Astrocyte of the cerebellum (primary cell): ENCODE results near the gene LIG1.

Experiments
- DNase-seq: peaks from one replicate; pipeline ENCODE4 v3.0.0-alpha.2; 2011; ENCODE audit warnings: low read depth
- H3K4me3 ChIP-seq: 2 replicates; pipeline ENCODE4 v1.5.1; 2011; ENCODE audit warnings: mild to moderate bottlenecking, low read depth, low read length, moderate library complexity
- in situ Hi-C: cut with HindIII; loops from 2 replicates; pipeline ENCODE4 v1.10.0; 2017; ENCODE audit warnings: low sequenced_read_pairs
- TF ChIP-seq, protein P1 (sequence below): IDR thresholded peaks from 2 replicates; pipeline ENCODE4 v1.5.1; 2012; ENCODE audit warnings: low read length, low read depth, moderate library complexity, mild to moderate bottlenecking; ENCODE audit errors: missing control alignments

LIG1 gene

DNA sequence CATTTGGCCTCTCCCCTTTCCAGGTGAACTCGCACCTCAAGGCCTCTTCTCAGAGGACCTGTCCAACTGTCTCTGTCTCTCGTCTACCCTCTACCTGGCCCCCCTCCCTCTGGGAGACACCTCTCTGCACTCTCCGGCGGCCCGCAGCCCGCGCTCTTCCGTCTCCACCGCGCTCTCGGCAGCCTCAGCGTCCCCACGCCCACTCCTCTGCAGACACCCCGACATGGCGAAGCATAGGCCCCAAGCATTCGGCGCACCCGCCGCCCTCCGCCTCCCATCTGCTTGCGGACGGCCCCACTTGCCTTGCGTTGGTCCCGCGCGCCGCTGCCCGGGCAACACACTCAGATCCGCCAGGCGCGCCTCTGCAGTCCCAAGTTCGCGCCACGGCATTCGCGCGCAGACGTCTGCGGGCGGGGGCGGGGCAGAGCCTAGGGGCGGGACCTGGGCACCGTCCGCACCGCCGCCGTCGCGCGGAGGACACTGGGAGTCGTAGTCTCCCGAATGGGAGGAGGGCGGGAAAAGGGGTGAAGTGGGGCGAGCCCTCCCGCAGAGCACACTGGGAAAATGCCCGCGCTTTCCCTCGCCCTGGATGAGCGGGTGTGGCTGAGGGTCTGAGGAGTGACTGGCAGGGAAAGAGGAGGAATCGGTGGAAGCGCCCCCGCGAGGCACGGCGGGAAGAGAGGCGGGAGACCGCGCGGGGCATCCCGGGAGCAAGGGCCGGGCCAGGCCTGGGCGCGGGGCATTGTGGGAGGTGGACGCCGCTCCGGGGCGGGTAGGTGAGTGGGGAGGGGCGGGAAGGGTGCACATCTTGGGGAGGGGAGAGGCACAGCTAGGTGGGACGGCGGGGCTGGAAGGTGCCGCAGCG lies at the start of gene LIG1, which contains the start of gene ZSWIM9:
Gene LIG1, minus strand, starts transcription at position 406 of the 865 bp plus-strand sequence. CDS start 4,778 bp downstream, outside the sequence.
Gene ZSWIM9, plus strand, starts transcription at position 742 of the 865 bp plus-strand sequence. CDS start 1,123 bp downstream, outside the sequence.
- in situ Hi-C loops: no loop called here
- DNase-seq: peak; percentile 82
- H3K4me3 ChIP-seq: peak within 1 kb of the TSS; percentile 80
- TF ChIP-seq, protein P1, sequence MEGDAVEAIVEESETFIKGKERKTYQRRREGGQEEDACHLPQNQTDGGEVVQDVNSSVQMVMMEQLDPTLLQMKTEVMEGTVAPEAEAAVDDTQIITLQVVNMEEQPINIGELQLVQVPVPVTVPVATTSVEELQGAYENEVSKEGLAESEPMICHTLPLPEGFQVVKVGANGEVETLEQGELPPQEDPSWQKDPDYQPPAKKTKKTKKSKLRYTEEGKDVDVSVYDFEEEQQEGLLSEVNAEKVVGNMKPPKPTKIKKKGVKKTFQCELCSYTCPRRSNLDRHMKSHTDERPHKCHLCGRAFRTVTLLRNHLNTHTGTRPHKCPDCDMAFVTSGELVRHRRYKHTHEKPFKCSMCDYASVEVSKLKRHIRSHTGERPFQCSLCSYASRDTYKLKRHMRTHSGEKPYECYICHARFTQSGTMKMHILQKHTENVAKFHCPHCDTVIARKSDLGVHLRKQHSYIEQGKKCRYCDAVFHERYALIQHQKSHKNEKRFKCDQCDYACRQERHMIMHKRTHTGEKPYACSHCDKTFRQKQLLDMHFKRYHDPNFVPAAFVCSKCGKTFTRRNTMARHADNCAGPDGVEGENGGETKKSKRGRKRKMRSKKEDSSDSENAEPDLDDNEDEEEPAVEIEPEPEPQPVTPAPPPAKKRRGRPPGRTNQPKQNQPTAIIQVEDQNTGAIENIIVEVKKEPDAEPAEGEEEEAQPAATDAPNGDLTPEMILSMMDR: peak; percentile 6

DNA sequence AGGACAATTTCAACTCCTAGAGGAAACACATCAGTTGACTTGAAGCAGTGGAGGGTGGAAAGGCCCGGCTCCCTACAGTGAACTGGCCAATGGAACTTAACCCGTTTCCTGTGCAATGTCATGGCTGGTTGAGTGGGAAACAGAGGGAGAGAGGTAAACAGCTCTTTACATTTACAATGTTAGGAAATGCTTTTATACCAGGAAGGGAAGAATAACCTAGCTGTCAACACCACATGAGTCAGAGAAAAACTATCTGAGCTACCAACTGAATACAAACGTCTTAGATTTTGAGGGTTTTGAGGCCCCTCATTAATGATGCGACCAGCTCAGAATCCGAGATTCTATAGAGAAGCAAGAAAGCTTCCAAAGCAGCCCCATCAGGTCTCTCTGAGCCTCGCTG lies 48.9 kb upstream of the LIG1 start:
- DNase-seq: no peak
- in situ Hi-C loops: no loop called here
- no peak overlapping the region for H3K4me3 ChIP-seq
- TF ChIP-seq, protein P1: no peak

DNA sequence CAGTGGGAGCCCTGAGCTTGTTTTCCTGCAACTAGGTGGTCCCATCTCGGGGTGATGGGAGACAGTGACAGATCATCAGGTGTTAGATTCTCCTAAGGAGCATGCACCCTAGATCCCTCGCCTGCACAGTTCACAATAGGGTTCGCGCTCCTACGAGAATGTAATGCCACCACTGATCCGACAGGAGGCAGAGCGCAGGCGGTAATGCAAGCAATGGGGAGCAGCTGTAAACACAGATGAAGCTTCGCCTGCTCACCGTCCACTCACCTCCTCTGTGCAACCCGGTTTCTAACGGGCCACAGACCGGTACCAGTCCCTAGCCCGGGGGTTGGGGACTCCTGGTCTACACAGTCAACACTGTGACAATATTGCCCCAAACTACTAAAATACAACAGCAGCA lies 46.8 kb upstream of the LIG1 start:
- DNase-seq: no peak
- in situ Hi-C loops: no loop called here
- TF ChIP-seq, protein P1: no peak
- no peak overlapping the region for H3K4me3 ChIP-seq

DNA sequence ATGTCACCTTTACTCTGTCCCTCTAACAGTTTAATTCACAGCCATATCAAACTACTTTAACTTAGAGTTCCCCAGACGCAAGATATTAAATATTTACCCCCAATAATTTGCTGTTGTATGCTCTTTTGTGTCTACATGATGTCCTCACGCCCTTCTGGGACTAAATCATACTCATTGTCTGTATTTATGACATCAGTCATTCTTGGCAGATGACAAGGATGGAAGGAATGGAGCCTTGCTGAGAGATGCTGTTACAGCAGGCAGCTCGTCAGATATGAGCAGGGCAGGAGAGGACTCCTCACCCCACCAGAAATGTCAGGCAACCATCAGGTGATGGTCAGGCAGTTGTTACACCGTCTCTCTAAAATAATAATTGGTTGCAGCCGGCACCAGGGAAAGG lies 43.8 kb upstream of the LIG1 start:
- in situ Hi-C loops: no loop called here
- no peak overlapping the region for H3K4me3 ChIP-seq
- TF ChIP-seq, protein P1: no peak
- no peak for DNase-seq

DNA sequence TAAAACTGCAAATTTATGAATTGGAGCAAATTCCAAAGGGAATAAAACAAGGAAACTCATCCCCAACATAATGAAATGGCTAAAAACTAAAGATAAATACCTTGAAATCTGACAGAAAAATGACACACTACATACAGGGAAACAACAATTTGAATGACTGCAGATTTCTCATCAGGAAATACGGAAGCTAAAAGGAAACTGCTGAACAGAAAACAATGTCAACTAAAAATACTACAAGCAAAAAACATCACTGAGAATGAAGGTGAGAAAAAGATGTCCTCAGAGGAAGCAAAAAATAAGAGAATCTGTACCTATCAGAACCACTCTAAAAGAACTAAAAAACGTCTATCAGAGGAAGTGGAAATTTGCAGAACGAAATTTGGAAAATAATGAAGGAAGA lies 39.9 kb upstream of the LIG1 start:
- in situ Hi-C loops: no loop called here
- H3K4me3 ChIP-seq: no peak overlapping the region
- no peak for DNase-seq
- TF ChIP-seq, protein P1: no peak

DNA sequence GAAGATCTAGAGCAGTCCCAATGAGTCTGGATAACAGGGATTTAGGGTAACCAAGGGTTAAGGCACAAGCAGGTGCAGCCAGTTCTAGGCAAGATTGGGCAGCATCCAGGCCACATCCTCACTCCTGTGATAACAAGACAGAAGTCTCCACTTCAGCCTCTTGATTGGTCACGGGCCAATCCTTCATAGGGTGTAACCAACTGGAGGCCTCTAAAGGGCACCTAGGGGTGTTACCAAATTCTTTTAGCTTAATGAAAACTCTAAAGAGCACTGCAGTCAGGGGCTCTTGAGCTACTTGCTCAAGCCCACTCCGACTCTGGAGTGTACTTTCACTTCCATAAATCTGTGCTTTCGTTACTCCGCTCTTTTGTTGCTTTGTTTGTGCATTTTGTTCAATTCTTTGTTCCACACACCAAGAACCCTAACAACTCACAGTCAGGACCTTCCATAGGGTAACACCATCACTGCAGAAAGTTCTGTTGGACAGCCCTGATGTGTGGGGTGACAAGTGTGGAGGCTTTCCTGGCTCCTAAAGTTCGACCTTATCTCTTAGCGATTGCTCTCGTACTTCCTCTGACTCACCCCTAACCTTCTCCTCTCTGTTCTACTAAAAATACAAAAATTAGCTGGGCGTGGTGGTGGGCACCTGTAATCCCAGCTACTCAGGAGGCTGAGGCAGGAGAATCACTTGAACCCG lies 36.4 kb upstream of the LIG1 start:
- no peak overlapping the region for H3K4me3 ChIP-seq
- in situ Hi-C loops: no loop called here
- TF ChIP-seq, protein P1: no peak
- no peak for DNase-seq
